EL (cell line): Measurements from ENCODE around the gene GMEB1.
"Not testable (repeated sequence)": the region's sequence is repeated elsewhere in the genome, so short reads cannot be mapped to it uniquely, and the experiment has no call there.

Experiments used
- DNase-seq: peaks from one replicate; pipeline ENCODE4 v3.0.0-alpha.2; 2016

Gene GMEB1

GRCh38 chr1:28668191-28668955 lies at the start of gene GMEB1:
Gene GMEB1, plus strand, starts transcription at chr1:28668784. Its CDS starts 14,829 bp downstream, at chr1:28683613.
- peak; percentile 87 for DNase-seq

GRCh38 chr1:28631713-28632112 lies 36.9 kb upstream of the GMEB1 start:
- DNase-seq: no peak

- no peak for DNase-seq
Observed at GRCh38 chr1:28632560-28632959, 36.0 kb upstream of the GMEB1 start.

- peak; percentile 29 for DNase-seq
Observed at GRCh38 chr1:28640766-28641165, 27.8 kb upstream of the GMEB1 start.

GRCh38 chr1:28642056-28642846 lies 26.3 kb upstream of the GMEB1 start:
- peak; percentile 30 for DNase-seq

GRCh38 chr1:28642847-28643635 lies 25.5 kb upstream of the GMEB1 start, which contains the start of gene TAF12:
Gene TAF12, minus strand, starts transcription at chr1:28643067. Its CDS starts 20,986 bp downstream, at chr1:28622081.
- peak; percentile 96 for DNase-seq

GRCh38 chr1:28644494-28644893 lies 24.1 kb upstream of the GMEB1 start:
- DNase-seq: no peak

GRCh38 chr1:28645406-28645805 lies 23.2 kb upstream of the GMEB1 start:
- not testable (repeated sequence) for DNase-seq

GRCh38 chr1:28646040-28646439 lies 22.5 kb upstream of the GMEB1 start:
- peak; percentile 22 for DNase-seq

- peak; percentile 92 for DNase-seq
Observed at GRCh38 chr1:28648008-28648473, 20.5 kb upstream of the GMEB1 start.

- peak; percentile 99 for DNase-seq
Observed at GRCh38 chr1:28648474-28649198, 19.9 kb upstream of the GMEB1 start, which contains the start of gene RNU11. Gene RNU11, plus strand, starts transcription at chr1:28648600.

- not testable (repeated sequence) for DNase-seq
Observed at GRCh38 chr1:28653063-28653462, 15.5 kb upstream of the GMEB1 start.

GRCh38 chr1:28653870-28654269 lies 14.7 kb upstream of the GMEB1 start:
- peak; percentile 29 for DNase-seq

GRCh38 chr1:28655448-28656311 lies 12.9 kb upstream of the GMEB1 start:
- DNase-seq: not testable (repeated sequence)

GRCh38 chr1:28656335-28656734 lies 12.2 kb upstream of the GMEB1 start:
- no peak for DNase-seq

- no peak for DNase-seq
Observed at GRCh38 chr1:28663871-28664470, 4.6 kb upstream of the GMEB1 start.

- DNase-seq: no peak
Observed at GRCh38 chr1:28666806-28667205, 1.8 kb upstream of the GMEB1 start.

GRCh38 chr1:28668956-28669723 lies 556 bp downstream of the GMEB1 start:
- DNase-seq: peak; percentile 46

- DNase-seq: no peak
Observed at GRCh38 chr1:28671254-28671780, 2.7 kb downstream of the GMEB1 start.

- not testable (repeated sequence) for DNase-seq
Observed at GRCh38 chr1:28672971-28673370, 4.4 kb downstream of the GMEB1 start.
